Tibial artery (tissue), 4 donors: ENCODE results near the gene GALNT13.

Source experiments
- DNase-seq, 2 donors: peaks; one replicate each; pipeline ENCODE4 v3.0.0-alpha.2; 2019
- H3K27ac ChIP-seq, 2 donors: fragments of 200-600 bp; sonication (generic) in 1 of 2; 1 replicate in 1 of 2; 2 replicates in 1 of 2; pipeline ENCODE4 v1.5.1; 2018 to 2019; ENCODE audit warnings: mild to moderate bottlenecking in 1 of 2
- H3K27me3 ChIP-seq, 2 donors: fragments of 200-600 bp; sonication (generic) in 1 of 2; one replicate each; pipeline versions ENCODE4 v1.5.1 to v1.6.0; 2016 to 2019
- H3K36me3 ChIP-seq, 3 donors: fragments of 200-600 bp; sonication (generic) in 2 of 3; one replicate each; pipeline ENCODE4 v1.5.1; 2016 to 2019; ENCODE audit warnings: mild to moderate bottlenecking in 2 of 3
- H3K4me1 ChIP-seq, 4 donors: fragments of 200-600 bp; sonication (generic) in 2 of 4; 1 replicate in 3 of 4; 2 replicates in 1 of 4; pipeline ENCODE4 v1.5.1; 2016 to 2019
- H3K4me3 ChIP-seq, 2 donors: fragments of 200-600 bp; sonication (generic) in 1 of 2; 1 replicate in 1 of 2; 2 replicates in 1 of 2; pipeline ENCODE4 v1.5.1; 2018 to 2019; ENCODE audit warnings: mild to moderate bottlenecking in 2 of 2
- H3K9me3 ChIP-seq, 3 donors: fragments of 200-600 bp; sonication (generic) in 1 of 3; one replicate each; pipeline ENCODE4 v1.5.1; 2016 to 2019
- CTCF ChIP-seq, 2 experiments: fragments of 200-600 bp in 1 of 2; fragments of 450-650 bp in 1 of 2; IDR thresholded peaks; one replicate each; pipeline ENCODE4 v1.5.1; 2017 to 2019; ENCODE audit warnings: antibody characterized with exemption in 2 of 2, mild to moderate bottlenecking in 1 of 2, moderate library complexity in 1 of 2
- intact Hi-C: fragments of 100-400 bp; cut with DNase I; formaldehyde crosslinking; loops from one replicate; pipeline ENCODE4 v1.15.0; 2023; ENCODE audit warnings: low total_unique reads

GALNT13 gene

GRCh38 chr2:154140249-154141025 lies 268.7 kb downstream of the GALNT13 start:
- Histone ChIP-seq H3K9me3 (no peaks in the 10 kb centered on the region), H3K4me1 (peaks cover 0 to 12% (median 0%) of the 10 kb centered on the region in 4 donors), H3K27me3 (no peaks in the 10 kb centered on the region), H3K4me3 (no peak overlapping the region), H3K27ac (no peak overlapping the region), H3K36me3 (no peaks in the 10 kb centered on the region)
- intact Hi-C loops: no loop called here
- no peak for DNase-seq
- no peak for TF ChIP-seq CTCF (IDR thresholded peaks at IDR 0.05)

DNA sequence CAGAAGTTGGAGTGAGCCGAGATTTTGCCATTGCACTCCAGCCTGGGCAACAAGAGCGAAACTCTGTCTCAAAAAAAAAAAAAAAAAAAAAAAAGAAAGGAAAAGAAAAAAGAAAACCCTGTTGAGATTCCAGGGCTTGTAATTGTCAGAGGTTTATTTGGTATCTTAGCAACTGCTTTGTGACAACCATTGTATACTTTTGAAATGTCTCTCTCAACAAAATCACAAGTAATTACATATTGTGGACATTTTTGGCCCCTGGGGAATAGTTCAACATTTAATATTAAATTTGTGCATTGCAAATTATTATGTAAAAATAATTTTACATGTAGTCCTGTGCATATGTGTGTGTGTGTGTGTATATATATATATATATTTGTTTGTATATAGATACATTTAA lies 270.8 kb downstream of the GALNT13 start:
- TF ChIP-seq CTCF (IDR thresholded peaks at IDR 0.05): no peak
- intact Hi-C loops: no loop called here
- H3K27me3 ChIP-seq: no peaks in the 10 kb centered on the region
- H3K9me3 ChIP-seq: no peaks in the 10 kb centered on the region
- H3K4me3 ChIP-seq: no peak overlapping the region
- H3K36me3 ChIP-seq: no peaks in the 10 kb centered on the region
- no peak for DNase-seq
- H3K27ac ChIP-seq: no peak overlapping the region
- peaks cover 0 to 12% (median 0%) of the 10 kb centered on the region in 4 donors for H3K4me1 ChIP-seq

DNA sequence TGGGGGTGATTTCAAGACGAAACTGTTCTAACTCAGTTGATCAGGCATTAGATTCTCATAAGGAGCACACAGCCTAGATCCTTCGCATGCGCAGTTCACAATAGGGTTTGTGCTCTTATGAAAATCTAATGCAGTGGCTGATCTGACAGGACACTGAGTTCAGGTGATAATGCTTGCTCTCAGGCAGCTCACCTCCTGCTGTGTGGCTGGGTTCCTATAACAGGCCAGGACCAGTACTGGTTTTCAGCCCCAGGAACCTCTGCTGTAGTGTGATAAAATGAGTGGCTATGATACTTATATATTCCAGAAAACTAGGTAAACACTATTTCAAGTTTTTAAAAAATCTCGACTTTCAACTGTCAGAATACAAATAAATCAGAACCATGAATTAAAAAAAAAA lies 271.4 kb downstream of the GALNT13 start:
- Histone ChIP-seq H3K4me1 (peaks cover 0 to 12% (median 0%) of the 10 kb centered on the region in 4 donors), H3K4me3 (no peak overlapping the region), H3K27me3 (no peaks in the 10 kb centered on the region), H3K36me3 (no peaks in the 10 kb centered on the region), H3K27ac (peak overlapping the region; percentile 43 to 46), H3K9me3 (no peaks in the 10 kb centered on the region)
- DNase-seq: no peak
- no peak for TF ChIP-seq CTCF (IDR thresholded peaks at IDR 0.05)
- intact Hi-C loops: no loop called here

- Histone ChIP-seq H3K9me3 (no peaks in the 10 kb centered on the region), H3K4me1 (no peaks in the 10 kb centered on the region), H3K27ac (no peak overlapping the region), H3K4me3 (no peak overlapping the region), H3K27me3 (no peaks in the 10 kb centered on the region), H3K36me3 (no peaks in the 10 kb centered on the region)
- no peak for DNase-seq
- no peak for TF ChIP-seq CTCF (IDR thresholded peaks at IDR 0.05)
- intact Hi-C loops: no loop called here
These were observed 286.4 kb downstream of the GALNT13 start for GRCh38 chr2:154158101-154158500.

DNA sequence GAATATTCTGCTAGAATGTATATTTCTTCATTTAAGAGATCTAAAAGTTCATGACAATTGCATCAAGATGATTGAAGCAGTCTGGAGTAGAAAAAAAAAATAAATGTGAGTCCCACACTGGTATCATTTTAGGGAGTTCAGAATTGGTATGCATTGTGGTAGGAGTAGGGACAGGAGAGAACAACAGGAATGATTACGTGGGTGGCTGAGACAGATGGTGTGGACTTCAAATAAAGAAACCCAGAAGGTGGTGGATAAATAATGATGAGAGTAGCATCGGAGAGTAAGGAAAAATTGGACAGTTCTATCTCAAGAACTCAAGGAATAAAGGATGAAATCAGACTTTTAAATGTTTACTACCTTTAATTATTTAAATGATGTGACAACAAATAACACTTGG lies 289.6 kb downstream of the GALNT13 start:
- no peaks in the 10 kb centered on the region for H3K4me1 ChIP-seq
- H3K36me3 ChIP-seq: no peaks in the 10 kb centered on the region
- H3K9me3 ChIP-seq: no peaks in the 10 kb centered on the region
- TF ChIP-seq CTCF (IDR thresholded peaks at IDR 0.05): no peak
- intact Hi-C loops: no loop called here
- no peaks in the 10 kb centered on the region for H3K27me3 ChIP-seq
- no peak overlapping the region for H3K4me3 ChIP-seq
- DNase-seq: no peak
- no peak overlapping the region for H3K27ac ChIP-seq
